Mesodermal cell (in vitro differentiated cells): ENCODE data around the gene PHACTR1.

ENCODE experiments used
- H3K27ac ChIP-seq: 2 replicates; pipeline ENCODE4 v1.7.0; 2013; ENCODE audit warnings: mild to moderate bottlenecking, low read depth, low read length, moderate library complexity; ENCODE audit not compliant: severe bottlenecking
- H3K36me3 ChIP-seq: 2 replicates; pipeline ENCODE4 v1.7.1; 2013; ENCODE audit warnings: mild to moderate bottlenecking, low read length, moderate library complexity; ENCODE audit not compliant: control insufficient read depth, insufficient read depth
- H3K4me1 ChIP-seq: one replicate; pipeline ENCODE4 v1.7.1; 2013; ENCODE audit warnings: mild to moderate bottlenecking, low read length; ENCODE audit not compliant: insufficient read depth, control insufficient read depth, poor library complexity, severe bottlenecking
- H3K4me3 ChIP-seq: 2 replicates; pipeline ENCODE4 v1.7.0; 2013; ENCODE audit warnings: low read length, control low read depth, mild to moderate bottlenecking; ENCODE audit not compliant: insufficient read depth, poor library complexity, severe bottlenecking; ENCODE audit errors: extremely low read depth
- H3K9me3 ChIP-seq: 2 replicates; pipeline ENCODE4 v1.7.1; 2013; ENCODE audit warnings: mild to moderate bottlenecking, low read length, moderate library complexity; ENCODE audit not compliant: control insufficient read depth
- WGBS, 2 experiments: methylation state at CpG; one replicate each; pipeline ENCODE4 v1.1.5; 2013; ENCODE audit warnings: missing lambda C conversion rate in 2 of 2; ENCODE audit not compliant: insufficient coverage in 2 of 2; 5-methylcytosine and 5-hydroxymethylcytosine counted together

PHACTR1 gene

GRCh38 chr6:12767016-12767415, 50.4 kb downstream of the PHACTR1 start:
- no peaks in the 10 kb centered on the region for H3K9me3 ChIP-seq
- H3K4me1 ChIP-seq: no peaks in the 10 kb centered on the region
- no peak overlapping the region for H3K27ac ChIP-seq
- no peak overlapping the region for H3K4me3 ChIP-seq
- H3K36me3 ChIP-seq: no peaks in the 10 kb centered on the region
- WGBS, 2 experiments: 88 to 100% methylated on average over 1 to 2 of the region's 3 CpGs

DNA sequence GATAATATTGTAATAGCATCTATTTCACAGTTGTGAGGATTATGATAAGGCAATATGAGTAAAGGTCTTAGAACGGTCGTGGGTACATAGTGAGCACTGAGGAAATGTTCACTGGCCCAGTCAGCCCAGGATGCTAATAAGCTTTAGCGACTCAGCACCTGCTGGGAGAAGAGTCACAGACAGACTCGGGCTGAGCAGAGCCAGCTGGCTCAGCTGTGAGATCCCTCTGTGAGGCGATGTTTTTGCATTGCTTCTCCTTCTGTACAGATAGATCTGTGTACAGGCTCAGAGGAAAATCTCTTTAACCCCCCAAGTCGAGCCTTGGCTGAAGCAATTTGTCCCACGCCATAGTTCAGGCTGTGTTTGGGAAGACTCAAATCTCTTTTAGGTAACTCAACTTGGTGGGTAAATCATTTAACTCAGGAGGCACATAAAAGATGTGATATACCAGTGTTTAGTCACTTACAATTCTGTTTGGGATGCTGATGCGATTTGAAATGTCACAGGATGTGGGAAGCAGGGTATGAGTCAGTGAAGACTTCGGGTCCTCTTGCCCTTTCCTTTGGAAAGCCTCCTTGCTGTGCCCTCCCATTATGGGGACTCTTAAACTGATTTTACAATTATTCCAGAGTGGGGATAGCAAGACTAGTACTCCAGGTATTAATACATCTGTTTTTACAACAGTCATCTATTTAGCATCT, 53.1 kb downstream of the PHACTR1 start:
- no peaks in the 10 kb centered on the region for H3K4me1 ChIP-seq
- no peak overlapping the region for H3K27ac ChIP-seq
- WGBS, 2 experiments: 60 to 75% methylated on average over 5 to 8 of the region's 9 CpGs
- H3K36me3 ChIP-seq: no peaks in the 10 kb centered on the region
- no peak overlapping the region for H3K4me3 ChIP-seq
- H3K9me3 ChIP-seq: no peaks in the 10 kb centered on the region

GRCh38 chr6:12772416-12772815, 55.8 kb downstream of the PHACTR1 start:
- Histone ChIP-seq H3K27ac (no peak overlapping the region), H3K4me3 (no peak overlapping the region), H3K36me3 (no peaks in the 10 kb centered on the region), H3K9me3 (no peaks in the 10 kb centered on the region), H3K4me1 (no peaks in the 10 kb centered on the region)
- no CpG with 5 or more reads among the region's 3 CpGs for WGBS, 2 experiments

DNA sequence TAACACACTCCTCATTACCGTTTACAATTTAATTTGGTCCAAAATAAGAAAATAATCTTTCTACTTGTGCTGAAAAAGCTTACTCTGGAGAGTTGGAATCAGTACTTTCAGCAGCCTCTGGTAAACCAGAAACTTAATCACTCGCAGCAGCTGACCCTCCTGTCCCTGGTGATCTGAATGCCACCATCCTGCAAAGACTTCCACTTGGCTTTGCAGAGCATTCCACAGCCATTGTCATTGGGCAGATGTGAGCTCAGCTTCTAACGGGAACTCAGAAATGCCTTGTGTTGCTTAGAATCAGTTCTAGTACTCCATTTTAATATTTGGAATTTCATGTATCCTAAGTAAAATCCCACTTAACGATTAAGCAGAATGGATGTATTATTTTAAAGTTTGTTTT, 59.7 kb downstream of the PHACTR1 start:
- no peaks in the 10 kb centered on the region for H3K4me1 ChIP-seq
- WGBS, 2 experiments: 63% methylated on average over 2 of the region's 4 CpGs; no CpG with 5 or more reads in 1 of the 2 experiments
- no peaks in the 10 kb centered on the region for H3K36me3 ChIP-seq
- no peak overlapping the region for H3K27ac ChIP-seq
- H3K9me3 ChIP-seq: no peaks in the 10 kb centered on the region
- H3K4me3 ChIP-seq: no peak overlapping the region

DNA sequence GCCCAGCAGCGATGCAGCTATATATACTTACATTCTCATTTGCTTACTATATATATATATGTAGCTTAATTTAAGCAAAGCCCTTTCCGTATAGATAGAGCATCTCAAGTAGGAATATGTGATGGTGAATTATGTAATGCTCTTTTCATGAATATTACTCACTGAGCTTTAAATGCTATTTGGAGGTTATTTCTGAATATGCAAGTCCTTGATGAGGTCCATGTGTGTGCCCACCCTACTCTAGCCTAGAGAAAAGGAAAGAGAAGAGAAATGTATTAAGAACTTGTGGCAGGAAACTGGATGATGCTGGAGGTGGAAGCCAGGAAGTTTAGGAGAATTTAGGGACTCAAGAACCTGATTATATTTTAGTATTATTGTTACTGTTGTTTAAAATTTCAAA, 63.2 kb downstream of the PHACTR1 start:
- H3K36me3 ChIP-seq: no peaks in the 10 kb centered on the region
- H3K4me1 ChIP-seq: no peaks in the 10 kb centered on the region
- H3K27ac ChIP-seq: no peak overlapping the region
- no peaks in the 10 kb centered on the region for H3K9me3 ChIP-seq
- WGBS, 2 experiments: no CpG with 5 or more reads among the region's 2 CpGs
- no peak overlapping the region for H3K4me3 ChIP-seq

- H3K27ac ChIP-seq: no peak overlapping the region
- no peaks in the 10 kb centered on the region for H3K4me1 ChIP-seq
- no peak overlapping the region for H3K4me3 ChIP-seq
- H3K36me3 ChIP-seq: no peaks in the 10 kb centered on the region
- no peaks in the 10 kb centered on the region for H3K9me3 ChIP-seq
- 94 to 97% methylated on average over 5 of the region's 5 CpGs for WGBS, 2 experiments
Measured at GRCh38 chr6:12782136-12782535, 65.6 kb downstream of the PHACTR1 start.

GRCh38 chr6:12785301-12785700, 68.7 kb downstream of the PHACTR1 start:
- no peak overlapping the region for H3K27ac ChIP-seq
- no peaks in the 10 kb centered on the region for H3K36me3 ChIP-seq
- no peaks in the 10 kb centered on the region for H3K4me1 ChIP-seq
- 94 to 95% methylated on average over 2 to 5 of the region's 5 CpGs for WGBS, 2 experiments
- H3K9me3 ChIP-seq: no peaks in the 10 kb centered on the region
- H3K4me3 ChIP-seq: no peak overlapping the region

GRCh38 chr6:12785921-12786320, 69.4 kb downstream of the PHACTR1 start:
- no peaks in the 10 kb centered on the region for H3K9me3 ChIP-seq

GRCh38 chr6:12791371-12791770, 74.8 kb downstream of the PHACTR1 start:
- H3K27ac ChIP-seq: no peak overlapping the region
- H3K4me3 ChIP-seq: no peak overlapping the region
- H3K9me3 ChIP-seq: no peaks in the 10 kb centered on the region
- H3K36me3 ChIP-seq: no peaks in the 10 kb centered on the region
- 75% methylated on average over 4 of the region's 6 CpGs; no CpG with 5 or more reads in 1 of the 2 experiments for WGBS, 2 experiments
- no peaks in the 10 kb centered on the region for H3K4me1 ChIP-seq

More at GRCh38 chr6:12785921-12786320, 69.4 kb downstream of the PHACTR1 start:
- Histone ChIP-seq H3K4me3 (no peak overlapping the region), H3K4me1 (no peaks in the 10 kb centered on the region), H3K36me3 (no peaks in the 10 kb centered on the region), H3K27ac (no peak overlapping the region)
- no CpG with 5 or more reads among the region's 4 CpGs for WGBS, 2 experiments

DNA sequence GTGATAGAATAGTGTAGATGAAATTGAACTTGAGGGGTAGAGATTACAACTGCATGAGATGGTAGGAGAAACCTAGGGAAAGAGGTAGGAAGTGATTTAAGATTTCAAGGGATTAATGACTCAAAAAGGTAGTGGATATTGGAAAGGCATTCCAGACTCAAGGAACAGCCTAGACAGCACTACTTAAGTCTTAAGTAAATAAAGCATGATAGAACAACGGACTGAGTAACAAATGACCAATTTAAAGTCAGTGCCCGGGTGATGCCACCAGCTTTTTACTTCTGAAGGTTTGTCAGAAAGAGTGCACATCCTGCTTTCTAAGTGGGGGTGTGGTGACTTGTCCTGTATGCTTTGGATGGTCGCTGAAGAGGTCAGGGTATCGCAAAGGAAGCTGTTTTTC, 81.8 kb downstream of the PHACTR1 start:
- Histone ChIP-seq H3K27ac (no peak overlapping the region), H3K4me1 (no peaks in the 10 kb centered on the region), H3K9me3 (no peaks in the 10 kb centered on the region), H3K4me3 (no peak overlapping the region), H3K36me3 (no peaks in the 10 kb centered on the region)
- 82 to 85% methylated on average over 2 of the region's 4 CpGs for WGBS, 2 experiments

GRCh38 chr6:12800120-12800519, 83.6 kb downstream of the PHACTR1 start:
- no peak overlapping the region for H3K27ac ChIP-seq
- no peaks in the 10 kb centered on the region for H3K36me3 ChIP-seq
- no CpG with 5 or more reads among the region's 1 CpG for WGBS, 2 experiments
- H3K4me3 ChIP-seq: no peak overlapping the region
- H3K9me3 ChIP-seq: no peaks in the 10 kb centered on the region
- peaks cover 4% of the 10 kb centered on the region for H3K4me1 ChIP-seq
